ENCODE data around the gene IFFO2.

Gene IFFO2

DNA sequence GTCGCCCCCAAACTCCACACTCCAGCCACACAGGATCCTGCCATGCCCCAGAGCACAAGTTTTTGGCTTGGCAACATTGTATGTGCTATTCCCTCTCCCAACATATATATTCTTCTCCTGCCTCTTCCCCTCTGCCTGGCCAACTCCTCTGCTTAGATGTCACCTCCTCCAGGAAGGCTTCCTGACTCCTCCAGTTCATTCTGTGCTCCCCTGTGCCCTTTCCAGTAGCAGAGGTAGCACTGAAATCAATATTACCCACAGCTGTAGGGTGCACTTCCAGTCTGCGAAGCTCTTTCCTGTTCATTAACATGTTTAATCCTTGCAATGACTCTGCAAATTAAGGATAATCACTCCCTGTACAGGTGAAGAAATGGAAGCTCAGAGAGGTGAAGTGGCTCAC is 75.3 kb downstream of the IFFO2 start:
- no CpG with 5 or more reads among the region's 2 CpGs for WGBS (ENCODE audit: extremely low coverage, insufficient coverage, insufficient read length)
- Histone ChIP-seq H3K14ac (ENCODE audit: low read length) (no peak overlapping the region), H3K23ac (ENCODE audit: low read length) (no peak overlapping the region), H3K4me2 (ENCODE audit: low read length) (no peak overlapping the region), H3K9me3 (ENCODE audit: insufficient read depth, low read depth, low read length) (peaks cover 2% of the 10 kb centered on the region), H3K9ac (ENCODE audit: low read length) (no peak overlapping the region), H3K4me3 (ENCODE audit: low read depth, low read length) (no peak overlapping the region), H3K27ac (ENCODE audit: low read depth, low read length) (no peak overlapping the region), H3K27me3 (ENCODE audit: insufficient read depth, low read length) (no peaks in the 10 kb centered on the region), H3K4ac (ENCODE audit: low read depth, low read length) (no peak overlapping the region), H4K12ac (ENCODE audit: low read depth, low read length) (no peak overlapping the region), H2AK5ac (ENCODE audit: low read length) (no peak overlapping the region), H2BK12ac (ENCODE audit: low read length) (no peak overlapping the region), H3K79me1 (ENCODE audit: low read length) (no peaks in the 10 kb centered on the region), H2BK5ac (ENCODE audit: low read depth, low read length, poor library complexity) (no peak overlapping the region), H2BK120ac (ENCODE audit: insufficient read depth, low read length, poor library complexity) (no peak overlapping the region), H4K8ac (ENCODE audit: low read depth, low read length) (no peak overlapping the region), H3K18ac (ENCODE audit: low read length) (no peak overlapping the region), H4K91ac (ENCODE audit: low read depth, low read length) (no peak overlapping the region), H3K79me2 (ENCODE audit: control insufficient read depth, insufficient read depth, low read length, poor library complexity) (no peaks in the 10 kb centered on the region), H2AFZ (ENCODE audit: insufficient read depth, low read length, poor library complexity) (no peak overlapping the region), H3K36me3 (ENCODE audit: control insufficient read depth in 1 of 2, insufficient read depth in 2 of 2, low read length in 2 of 2) (peaks cover 66 to 67% of the 10 kb centered on the region in 2 experiments), H3K4me1 (ENCODE audit: control insufficient read depth in 1 of 2, insufficient read depth in 2 of 2, low read length in 2 of 2) (peaks cover 0 to 4% of the 10 kb centered on the region in 2 experiments)
- no peak for DNase-seq

GRCh38 chr1:18880585-18880984 is 75.9 kb downstream of the IFFO2 start:
- H3K18ac ChIP-seq (ENCODE audit: low read length) = no peak overlapping the region
- no peak overlapping the region for H2BK12ac ChIP-seq (ENCODE audit: low read length)
- no peaks in the 10 kb centered on the region for H3K79me1 ChIP-seq (ENCODE audit: low read length)
- no peak overlapping the region for H3K9ac ChIP-seq (ENCODE audit: low read length)
- no peak overlapping the region for H4K91ac ChIP-seq (ENCODE audit: low read depth, low read length)
- H2AFZ ChIP-seq (ENCODE audit: insufficient read depth, low read length, poor library complexity) = no peak overlapping the region
- H3K36me3 ChIP-seq (ENCODE audit: control insufficient read depth in 1 of 2, insufficient read depth in 2 of 2, low read length in 2 of 2) = peaks cover 66 to 71% of the 10 kb centered on the region in 2 experiments
- no peak for DNase-seq
- no peak overlapping the region for H3K4ac ChIP-seq (ENCODE audit: low read depth, low read length)
- no peak overlapping the region for H3K27ac ChIP-seq (ENCODE audit: low read depth, low read length)
- H3K9me3 ChIP-seq (ENCODE audit: insufficient read depth, low read depth, low read length) = peaks cover 2% of the 10 kb centered on the region
- H3K14ac ChIP-seq (ENCODE audit: low read length) = no peak overlapping the region
- no peak overlapping the region for H2BK5ac ChIP-seq (ENCODE audit: low read depth, low read length, poor library complexity)
- no peaks in the 10 kb centered on the region for H3K4me1 ChIP-seq (ENCODE audit: control insufficient read depth in 1 of 2, insufficient read depth in 2 of 2, low read length in 2 of 2)
- no peak overlapping the region for H2BK120ac ChIP-seq (ENCODE audit: insufficient read depth, low read length, poor library complexity)
- no CpG with 5 or more reads among the region's 1 CpG for WGBS (ENCODE audit: extremely low coverage, insufficient coverage, insufficient read length)
- no peak overlapping the region for H3K23ac ChIP-seq (ENCODE audit: low read length)
- H3K4me2 ChIP-seq (ENCODE audit: low read length) = no peak overlapping the region
- no peaks in the 10 kb centered on the region for H3K79me2 ChIP-seq (ENCODE audit: control insufficient read depth, insufficient read depth, low read length, poor library complexity)
- H3K27me3 ChIP-seq (ENCODE audit: insufficient read depth, low read length) = no peaks in the 10 kb centered on the region
- H4K8ac ChIP-seq (ENCODE audit: low read depth, low read length) = no peak overlapping the region
- H2AK5ac ChIP-seq (ENCODE audit: low read length) = no peak overlapping the region
- no peak overlapping the region for H4K12ac ChIP-seq (ENCODE audit: low read depth, low read length)
- H3K4me3 ChIP-seq (ENCODE audit: low read depth, low read length) = no peak overlapping the region

- Histone ChIP-seq H3K36me3 (ENCODE audit: control insufficient read depth in 1 of 2, insufficient read depth in 2 of 2, low read length in 2 of 2) (peaks cover 64 to 71% of the 10 kb centered on the region in 2 experiments), H2BK5ac (ENCODE audit: low read depth, low read length, poor library complexity) (no peak overlapping the region), H3K27ac (ENCODE audit: low read depth, low read length) (no peak overlapping the region), H3K23ac (ENCODE audit: low read length) (no peak overlapping the region), H3K14ac (ENCODE audit: low read length) (no peak overlapping the region), H3K79me2 (ENCODE audit: control insufficient read depth, insufficient read depth, low read length, poor library complexity) (no peaks in the 10 kb centered on the region), H3K4me1 (ENCODE audit: control insufficient read depth in 1 of 2, insufficient read depth in 2 of 2, low read length in 2 of 2) (no peaks in the 10 kb centered on the region), H4K8ac (ENCODE audit: low read depth, low read length) (no peak overlapping the region), H2AFZ (ENCODE audit: insufficient read depth, low read length, poor library complexity) (no peak overlapping the region), H4K91ac (ENCODE audit: low read depth, low read length) (no peak overlapping the region), H3K27me3 (ENCODE audit: insufficient read depth, low read length) (no peaks in the 10 kb centered on the region), H4K12ac (ENCODE audit: low read depth, low read length) (no peak overlapping the region), H2AK5ac (ENCODE audit: low read length) (no peak overlapping the region), H2BK12ac (ENCODE audit: low read length) (no peak overlapping the region), H3K9ac (ENCODE audit: low read length) (no peak overlapping the region), H3K79me1 (ENCODE audit: low read length) (no peaks in the 10 kb centered on the region), H3K4me3 (ENCODE audit: low read depth, low read length) (no peak overlapping the region), H3K4me2 (ENCODE audit: low read length) (no peak overlapping the region), H3K4ac (ENCODE audit: low read depth, low read length) (no peak overlapping the region), H2BK120ac (ENCODE audit: insufficient read depth, low read length, poor library complexity) (no peak overlapping the region), H3K9me3 (ENCODE audit: insufficient read depth, low read depth, low read length) (peaks cover 2% of the 10 kb centered on the region), H3K18ac (ENCODE audit: low read length) (no peak overlapping the region)
- no CpG with 5 or more reads among the region's 21 CpGs for WGBS (ENCODE audit: extremely low coverage, insufficient coverage, insufficient read length)
- DNase-seq = no peak
Observed at GRCh38 chr1:18879791-18880309, 76.6 kb downstream of the IFFO2 start.

- no peak overlapping the region for H4K12ac ChIP-seq (ENCODE audit: low read depth, low read length)
- H3K14ac ChIP-seq (ENCODE audit: low read length) = no peak overlapping the region
- no peaks in the 10 kb centered on the region for H3K79me2 ChIP-seq (ENCODE audit: control insufficient read depth, insufficient read depth, low read length, poor library complexity)
- peaks cover 2% of the 10 kb centered on the region for H3K9me3 ChIP-seq (ENCODE audit: insufficient read depth, low read depth, low read length)
- H3K4me2 ChIP-seq (ENCODE audit: low read length) = no peak overlapping the region
- H3K4ac ChIP-seq (ENCODE audit: low read depth, low read length) = no peak overlapping the region
- no peaks in the 10 kb centered on the region for H3K79me1 ChIP-seq (ENCODE audit: low read length)
- WGBS (ENCODE audit: extremely low coverage, insufficient coverage, insufficient read length) = no CpG with 5 or more reads among the region's 12 CpGs
- H2BK120ac ChIP-seq (ENCODE audit: insufficient read depth, low read length, poor library complexity) = no peak overlapping the region
- no peaks in the 10 kb centered on the region for H3K27me3 ChIP-seq (ENCODE audit: insufficient read depth, low read length)
- H2AK5ac ChIP-seq (ENCODE audit: low read length) = no peak overlapping the region
- H3K4me3 ChIP-seq (ENCODE audit: low read depth, low read length) = no peak overlapping the region
- H4K8ac ChIP-seq (ENCODE audit: low read depth, low read length) = no peak overlapping the region
- no peak overlapping the region for H3K18ac ChIP-seq (ENCODE audit: low read length)
- H4K91ac ChIP-seq (ENCODE audit: low read depth, low read length) = no peak overlapping the region
- H3K36me3 ChIP-seq (ENCODE audit: control insufficient read depth in 1 of 2, insufficient read depth in 2 of 2, low read length in 2 of 2) = peaks cover 66 to 74% of the 10 kb centered on the region in 2 experiments
- H3K23ac ChIP-seq (ENCODE audit: low read length) = no peak overlapping the region
- H2BK5ac ChIP-seq (ENCODE audit: low read depth, low read length, poor library complexity) = no peak overlapping the region
- no peak overlapping the region for H3K27ac ChIP-seq (ENCODE audit: low read depth, low read length)
- no peaks in the 10 kb centered on the region for H3K4me1 ChIP-seq (ENCODE audit: control insufficient read depth in 1 of 2, insufficient read depth in 2 of 2, low read length in 2 of 2)
- no peak overlapping the region for H2AFZ ChIP-seq (ENCODE audit: insufficient read depth, low read length, poor library complexity)
- no peak overlapping the region for H2BK12ac ChIP-seq (ENCODE audit: low read length)
- no peak for DNase-seq
- H3K9ac ChIP-seq (ENCODE audit: low read length) = no peak overlapping the region
Observed at GRCh38 chr1:18879215-18879790, 77.2 kb downstream of the IFFO2 start.

All from trophoblast cell (in vitro differentiated cells and primary cell).